ENCODE measurements around the gene LCN10. TPM values are rescaled to one million over a fixed set of nuclear protein-coding genes. Genes with fewer than 3 reads are reported as not detected.

The LCN10 gene
- total and polyA plus RNA-seq, 2 donors (not counting 3 experiments of a cell fraction or from before 2014, with no cell fraction given), result not detected

DNA sequence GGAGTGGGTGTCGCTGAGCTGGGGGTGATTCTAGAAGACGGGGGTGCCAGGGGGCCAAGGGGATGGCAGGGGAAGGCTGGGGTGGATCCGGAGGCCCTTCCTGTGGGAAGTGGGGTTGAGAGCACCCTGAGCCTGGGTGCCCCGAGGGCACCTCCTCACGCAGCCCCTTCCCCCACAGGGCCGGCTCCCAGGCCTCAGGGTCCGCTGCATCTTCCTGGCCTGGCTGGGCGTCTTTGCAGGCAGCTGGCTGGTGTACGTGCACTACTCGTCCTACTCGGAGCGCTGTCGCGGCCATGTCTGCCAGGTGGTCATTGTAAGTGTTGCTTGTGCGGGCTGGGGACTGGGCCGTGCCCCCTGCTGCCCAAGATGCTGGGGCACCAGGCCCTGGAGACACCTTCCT is 25.3 kb downstream of the LCN10 start:
- no peak for TF ChIP-seq MYC (IDR thresholded peaks at IDR 0.05; ENCODE audit: low read depth, low read length)
- no peak for TF ChIP-seq POLR2AphosphoS5 (IDR thresholded peaks at IDR 0.05; ENCODE audit: insufficient read depth, low read depth, low read length)
- no peak for TF ChIP-seq FOS (IDR thresholded peaks at IDR 0.05; ENCODE audit: borderline replicate concordance, insufficient read depth, low read length)
- no peak for TF ChIP-seq EZH2 (IDR thresholded peaks at IDR 0.05; ENCODE audit: borderline replicate concordance, low read depth, low read length, severe bottlenecking)
- no peak for TF ChIP-seq JUN (IDR thresholded peaks at IDR 0.05; ENCODE audit: borderline replicate concordance, insufficient read depth, insufficient read length, low read depth)
- no peak for TF ChIP-seq POLR2A (IDR thresholded peaks at IDR 0.05; ENCODE audit: low read depth, low read length)
- TF ChIP-seq, protein P1, sequence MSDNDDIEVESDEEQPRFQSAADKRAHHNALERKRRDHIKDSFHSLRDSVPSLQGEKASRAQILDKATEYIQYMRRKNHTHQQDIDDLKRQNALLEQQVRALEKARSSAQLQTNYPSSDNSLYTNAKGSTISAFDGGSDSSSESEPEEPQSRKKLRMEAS (IDR thresholded peaks at IDR 0.05; ENCODE audit: insufficient read depth, insufficient read length), result no peak
- no peak for TF ChIP-seq GATA2 (IDR thresholded peaks at IDR 0.05; ENCODE audit: insufficient read depth, insufficient read length, low read depth, low read length)
- TF ChIP-seq, protein P2, sequence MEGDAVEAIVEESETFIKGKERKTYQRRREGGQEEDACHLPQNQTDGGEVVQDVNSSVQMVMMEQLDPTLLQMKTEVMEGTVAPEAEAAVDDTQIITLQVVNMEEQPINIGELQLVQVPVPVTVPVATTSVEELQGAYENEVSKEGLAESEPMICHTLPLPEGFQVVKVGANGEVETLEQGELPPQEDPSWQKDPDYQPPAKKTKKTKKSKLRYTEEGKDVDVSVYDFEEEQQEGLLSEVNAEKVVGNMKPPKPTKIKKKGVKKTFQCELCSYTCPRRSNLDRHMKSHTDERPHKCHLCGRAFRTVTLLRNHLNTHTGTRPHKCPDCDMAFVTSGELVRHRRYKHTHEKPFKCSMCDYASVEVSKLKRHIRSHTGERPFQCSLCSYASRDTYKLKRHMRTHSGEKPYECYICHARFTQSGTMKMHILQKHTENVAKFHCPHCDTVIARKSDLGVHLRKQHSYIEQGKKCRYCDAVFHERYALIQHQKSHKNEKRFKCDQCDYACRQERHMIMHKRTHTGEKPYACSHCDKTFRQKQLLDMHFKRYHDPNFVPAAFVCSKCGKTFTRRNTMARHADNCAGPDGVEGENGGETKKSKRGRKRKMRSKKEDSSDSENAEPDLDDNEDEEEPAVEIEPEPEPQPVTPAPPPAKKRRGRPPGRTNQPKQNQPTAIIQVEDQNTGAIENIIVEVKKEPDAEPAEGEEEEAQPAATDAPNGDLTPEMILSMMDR (IDR thresholded peaks at IDR 0.05; ENCODE audit: extremely low read depth in 1 of 2, insufficient read depth in 1 of 2, low read depth in 1 of 2, low read length in 2 of 2), result no peak
- H2AFZ ChIP-seq (ENCODE audit: low read depth, low read length), result no peak overlapping the region
- H3K27ac ChIP-seq (ENCODE audit: insufficient read depth, low read depth, low read length), result no peak overlapping the region
- DNase-seq (ENCODE audit: low read depth, low spot score), result no peak
- ChIA-PET CTCF (interaction anchor here (1.4 kb wide), 1 partner anchor 46 kb away, joined by 3 read pairs; no protein-coding TSS in a partner anchor), POLR2A (interaction anchor here (0.6 to 3.6 kb wide), 2 partner anchors 10 to 571 kb away, joined by 4 to 20 read pairs; no protein-coding TSS in a partner anchor)
- no peaks in the 10 kb centered on the region for H4K20me1 ChIP-seq (replicated peaks; ENCODE audit: control insufficient read depth, extremely low read depth, insufficient read depth, low read length)
- H3K9ac ChIP-seq (replicated peaks; ENCODE audit: extremely low read depth, insufficient read depth, low read length), result no peak overlapping the region
- peaks cover 63% of the 10 kb centered on the region for H3K79me2 ChIP-seq (ENCODE audit: control insufficient read depth, insufficient read depth, low read length)
- H3K4me3 ChIP-seq (replicated peaks in 1 of 3; ENCODE audit: insufficient read depth in 1 of 3, low read depth in 1 of 3, low read length in 3 of 3), result no peak overlapping the region
- H3K4me2 ChIP-seq (ENCODE audit: insufficient read depth, low read length), result no peak overlapping the region
- intact Hi-C loops (cut with micrococcal nuclease) (no loop called here), dilution Hi-C loops (cut with MboI; ENCODE audit: extremely low pct_ligation_motif_present, low sequenced_read_pairs) (no loop called here)
- H3K36me3 ChIP-seq (ENCODE audit: control insufficient read depth in 2 of 2, extremely low read depth in 1 of 2, insufficient read depth in 2 of 2, low read length in 2 of 2), result peaks cover 0 to 13% of the 10 kb centered on the region in 2 experiments
- BruUV-seq (replicated peaks), result no TSS peak
- no peaks in the 10 kb centered on the region for H3K9me1 ChIP-seq (replicated peaks; ENCODE audit: control insufficient read depth, extremely low read depth, insufficient read depth, low read length)
- peaks cover 67% of the 10 kb centered on the region for H3K4me1 ChIP-seq (ENCODE audit: control insufficient read depth, extremely low read depth, insufficient read depth, low read length)
- no peaks in the 10 kb centered on the region for H3K9me3 ChIP-seq (replicated peaks; ENCODE audit: control insufficient read depth, insufficient read depth, low read length)
- no peaks in the 10 kb centered on the region for H3K27me3 ChIP-seq (ENCODE audit: control insufficient read depth in 2 of 2, insufficient read depth in 2 of 2, low read length in 2 of 2)
- FAIRE-seq, result no peak
